ENCODE results near the gene DNAJC12. TPM values are rescaled to one million over a fixed set of nuclear protein-coding genes. Genes with fewer than 3 reads are reported as not detected.

The DNAJC12 gene
- total RNA-seq, 4 donors from 2014 or later, result 0.57 TPM; not detected in 3

DNA sequence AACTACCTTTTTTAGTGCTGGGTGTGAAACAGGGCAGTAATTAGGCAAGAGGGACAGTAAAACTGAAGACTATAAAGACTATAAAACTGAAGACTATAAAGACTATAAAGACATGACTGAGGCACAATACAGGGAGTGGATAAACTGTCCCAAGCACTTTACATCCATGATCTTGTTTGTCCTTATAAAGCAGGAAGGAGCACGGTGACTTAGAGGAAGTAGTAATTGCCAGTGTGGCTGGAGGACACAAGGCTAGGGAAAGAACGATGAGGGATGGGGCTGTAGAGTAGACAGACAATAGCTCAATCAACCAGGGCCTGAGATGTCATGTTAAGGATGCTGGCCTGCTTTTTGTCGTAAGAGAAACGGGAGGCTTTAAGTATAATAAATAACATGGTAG is 26.0 kb downstream of the DNAJC12 start:
- no peak for TF ChIP-seq POLR2AphosphoS5 (IDR thresholded peaks at IDR 0.05)
- TF ChIP-seq, protein P1, sequence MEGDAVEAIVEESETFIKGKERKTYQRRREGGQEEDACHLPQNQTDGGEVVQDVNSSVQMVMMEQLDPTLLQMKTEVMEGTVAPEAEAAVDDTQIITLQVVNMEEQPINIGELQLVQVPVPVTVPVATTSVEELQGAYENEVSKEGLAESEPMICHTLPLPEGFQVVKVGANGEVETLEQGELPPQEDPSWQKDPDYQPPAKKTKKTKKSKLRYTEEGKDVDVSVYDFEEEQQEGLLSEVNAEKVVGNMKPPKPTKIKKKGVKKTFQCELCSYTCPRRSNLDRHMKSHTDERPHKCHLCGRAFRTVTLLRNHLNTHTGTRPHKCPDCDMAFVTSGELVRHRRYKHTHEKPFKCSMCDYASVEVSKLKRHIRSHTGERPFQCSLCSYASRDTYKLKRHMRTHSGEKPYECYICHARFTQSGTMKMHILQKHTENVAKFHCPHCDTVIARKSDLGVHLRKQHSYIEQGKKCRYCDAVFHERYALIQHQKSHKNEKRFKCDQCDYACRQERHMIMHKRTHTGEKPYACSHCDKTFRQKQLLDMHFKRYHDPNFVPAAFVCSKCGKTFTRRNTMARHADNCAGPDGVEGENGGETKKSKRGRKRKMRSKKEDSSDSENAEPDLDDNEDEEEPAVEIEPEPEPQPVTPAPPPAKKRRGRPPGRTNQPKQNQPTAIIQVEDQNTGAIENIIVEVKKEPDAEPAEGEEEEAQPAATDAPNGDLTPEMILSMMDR (IDR thresholded peaks at IDR 0.05), result no peak
- no peak overlapping the region for H3K27ac ChIP-seq
- no peaks in the 10 kb centered on the region for H3K27me3 ChIP-seq
- H3K4me3 ChIP-seq, result no peak overlapping the region
- H3K9me3 ChIP-seq, result no peaks in the 10 kb centered on the region
- H3K4me1 ChIP-seq, result no peaks in the 10 kb centered on the region
- DNase-seq (ENCODE audit: low spot score in 2 of 2), result no peak
- WGBS, result 71% methylated on average over 4 of the region's 4 CpGs
- no peaks in the 10 kb centered on the region for H3K36me3 ChIP-seq

DNA sequence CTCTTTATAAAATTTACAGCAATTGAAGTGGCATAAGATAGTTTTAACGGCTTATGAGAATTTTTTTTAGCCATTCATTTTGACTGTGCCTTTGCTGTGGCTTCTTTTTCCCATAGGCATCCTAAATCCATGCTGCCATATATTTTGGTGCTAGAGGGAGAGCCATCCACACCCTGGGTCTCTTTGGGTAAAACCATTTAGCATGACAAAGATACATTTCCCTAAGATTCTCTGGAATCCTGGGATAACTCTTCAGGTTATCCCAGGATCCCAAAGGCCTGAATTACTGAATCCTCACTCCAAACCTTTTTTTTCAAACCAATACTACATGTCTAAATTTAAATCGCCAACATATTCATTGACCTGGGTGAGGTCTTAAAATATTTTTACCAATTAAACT is 28.9 kb downstream of the DNAJC12 start:
- 97% methylated on average over 2 of the region's 2 CpGs for WGBS
- no peak overlapping the region for H3K27ac ChIP-seq
- no peaks in the 10 kb centered on the region for H3K36me3 ChIP-seq
- no peaks in the 10 kb centered on the region for H3K9me3 ChIP-seq
- H3K4me3 ChIP-seq, result no peak overlapping the region
- no peak for TF ChIP-seq EP300 (IDR thresholded peaks at IDR 0.05)
- no peak for TF ChIP-seq POLR2AphosphoS5 (IDR thresholded peaks at IDR 0.05)
- TF ChIP-seq, protein P1 (IDR thresholded peaks at IDR 0.05), result no peak
- TF ChIP-seq POLR2A (IDR thresholded peaks at IDR 0.05), result no peak
- DNase-seq (ENCODE audit: low spot score in 2 of 2), result no peak
- H3K4me1 ChIP-seq, result no peaks in the 10 kb centered on the region
- H3K27me3 ChIP-seq, result no peaks in the 10 kb centered on the region

DNA sequence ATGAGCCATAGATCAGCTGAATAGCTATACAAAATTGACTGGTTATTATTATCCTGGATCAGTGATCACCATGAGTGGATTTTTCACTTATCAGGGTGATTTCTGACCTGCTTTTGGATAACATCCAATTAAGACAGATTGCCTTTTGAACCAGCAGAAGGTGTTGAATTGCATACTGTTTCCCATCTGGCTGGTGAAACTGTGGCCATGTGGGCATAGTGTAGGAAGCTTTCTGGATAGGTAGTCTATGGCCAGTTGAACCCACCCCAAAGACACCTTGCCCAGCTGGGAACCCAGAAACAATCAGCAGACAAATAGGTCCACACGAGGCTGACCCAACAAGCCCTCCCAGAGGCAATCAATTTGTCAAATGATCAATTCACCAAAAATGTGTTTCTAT is 29.3 kb downstream of the DNAJC12 start:
- no peaks in the 10 kb centered on the region for H3K36me3 ChIP-seq
- DNase-seq (ENCODE audit: low spot score in 2 of 2), result no peak
- 59% methylated on average over 1 of the region's 1 CpG for WGBS
- no peak overlapping the region for H3K27ac ChIP-seq
- TF ChIP-seq POLR2A (IDR thresholded peaks at IDR 0.05) (no peak), POLR2AphosphoS5 (IDR thresholded peaks at IDR 0.05) (no peak), EP300 (IDR thresholded peaks at IDR 0.05) (no peak)
- TF ChIP-seq, protein P1 (IDR thresholded peaks at IDR 0.05), result no peak
- no peaks in the 10 kb centered on the region for H3K9me3 ChIP-seq
- H3K27me3 ChIP-seq, result no peaks in the 10 kb centered on the region
- no peaks in the 10 kb centered on the region for H3K4me1 ChIP-seq
- H3K4me3 ChIP-seq, result no peak overlapping the region

DNA sequence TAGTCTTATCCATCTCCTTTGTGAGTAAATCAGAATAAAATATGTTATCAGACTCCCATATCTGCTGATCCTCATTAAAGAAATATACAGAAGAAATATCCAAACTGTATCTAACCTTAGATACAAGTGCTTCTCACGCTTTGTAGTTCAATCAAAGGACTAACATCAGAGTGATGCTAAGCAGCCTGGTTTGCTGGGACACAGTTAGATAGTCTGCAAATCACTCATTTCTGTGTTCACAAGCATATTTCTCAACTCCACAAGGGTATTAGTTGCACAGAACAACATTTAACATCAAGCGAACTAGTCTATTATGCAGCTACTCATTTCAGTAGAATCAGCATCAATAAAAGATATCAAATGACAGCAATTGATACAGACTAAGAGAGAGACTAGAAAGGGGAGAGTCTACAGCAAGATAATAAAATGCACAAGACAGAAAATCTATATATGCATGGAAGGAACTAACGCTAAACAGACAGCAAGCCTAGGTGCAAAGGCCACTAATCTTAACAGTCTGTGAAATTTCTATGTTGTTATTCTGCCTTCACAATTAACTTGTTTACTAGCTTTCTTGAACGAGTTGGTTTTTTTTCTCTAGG is 30.0 kb downstream of the DNAJC12 start:
- 68% methylated on average over 4 of the region's 4 CpGs for WGBS
- DNase-seq (ENCODE audit: low spot score in 2 of 2), result no peak
- H3K27ac ChIP-seq, result no peak overlapping the region
- no peaks in the 10 kb centered on the region for H3K4me1 ChIP-seq
- H3K36me3 ChIP-seq, result no peaks in the 10 kb centered on the region
- no peak overlapping the region for H3K4me3 ChIP-seq
- no peaks in the 10 kb centered on the region for H3K27me3 ChIP-seq
- no peaks in the 10 kb centered on the region for H3K9me3 ChIP-seq
- TF ChIP-seq POLR2A (IDR thresholded peaks at IDR 0.05) (no peak), POLR2AphosphoS5 (IDR thresholded peaks at IDR 0.05) (no peak), EP300 (IDR thresholded peaks at IDR 0.05) (no peak)
- TF ChIP-seq, protein P1 (IDR thresholded peaks at IDR 0.05), result no peak

DNA sequence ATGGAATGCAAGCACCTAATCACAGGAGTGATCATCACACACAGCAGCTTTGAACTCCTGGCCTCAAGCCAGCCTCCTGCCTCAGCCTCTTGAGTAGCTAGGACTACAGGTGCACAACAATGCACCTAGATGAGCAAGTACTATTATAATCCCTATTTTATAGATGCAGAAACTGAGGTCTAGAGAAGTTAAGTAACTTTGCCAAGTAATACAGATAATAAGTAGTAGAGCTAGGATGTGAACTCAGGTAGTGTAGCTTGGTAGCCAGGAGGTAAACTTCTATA is 33.7 kb downstream of the DNAJC12 start:
- no peaks in the 10 kb centered on the region for H3K9me3 ChIP-seq
- H3K4me1 ChIP-seq, result no peaks in the 10 kb centered on the region
- no peak overlapping the region for H3K27ac ChIP-seq
- H3K27me3 ChIP-seq, result no peaks in the 10 kb centered on the region
- H3K36me3 ChIP-seq, result no peaks in the 10 kb centered on the region
- no peak overlapping the region for H3K4me3 ChIP-seq
- no peak for DNase-seq (ENCODE audit: low spot score in 2 of 2)
- TF ChIP-seq POLR2A (IDR thresholded peaks at IDR 0.05) (no peak), EP300 (IDR thresholded peaks at IDR 0.05) (no peak), POLR2AphosphoS5 (IDR thresholded peaks at IDR 0.05) (no peak)
- TF ChIP-seq, protein P1 (IDR thresholded peaks at IDR 0.05), result no peak

Measured in suprapubic skin (tissue), 4 donors.